H9 (cell line): ENCODE results near the gene SEC61B. TPM values are rescaled to one million over a fixed set of nuclear protein-coding genes. Genes with fewer than 3 reads are reported as not detected.

ENCODE experiments used
- DNase-seq: peaks from one replicate; pipeline ENCODE4 v3.0.0-alpha.2; 2017
- H2AFZ ChIP-seq: one replicate; pipeline ENCODE4 v1.6.1; 2013; ENCODE audit warnings: mild to moderate bottlenecking, low read length, control low read depth, moderate library complexity
- H2AK5ac ChIP-seq: 2 replicates; pipeline ENCODE4 v1.6.1; 2013; ENCODE audit warnings: low read length, control low read depth, mixed read lengths; ENCODE audit not compliant: insufficient read length
- H2BK120ac ChIP-seq: one replicate; pipeline ENCODE4 v1.6.1; 2013; ENCODE audit warnings: low read depth, mild to moderate bottlenecking, low read length, control low read depth, inconsistent platforms; ENCODE audit not compliant: poor library complexity, severe bottlenecking
- H2BK12ac ChIP-seq: 2 replicates; pipeline ENCODE4 v1.6.1; 2013; ENCODE audit warnings: low read length, control low read depth, mixed read lengths, low read depth; ENCODE audit not compliant: insufficient read length
- H2BK15ac ChIP-seq: 2 replicates; pipeline ENCODE4 v1.6.1; 2013; ENCODE audit warnings: low read depth, low read length, control low read depth
- H2BK20ac ChIP-seq: one replicate; pipeline ENCODE4 v1.6.1; 2013; ENCODE audit warnings: low read depth, mild to moderate bottlenecking, low read length, control low read depth, inconsistent platforms; ENCODE audit not compliant: poor library complexity, severe bottlenecking
- H2BK5ac ChIP-seq: 2 replicates; pipeline ENCODE4 v1.6.1; 2013; ENCODE audit warnings: low read length, control low read depth, mixed read lengths; ENCODE audit not compliant: insufficient read length
- H3K14ac ChIP-seq: 2 replicates; pipeline ENCODE4 v1.6.1; 2013; ENCODE audit warnings: low read length, control low read depth; ENCODE audit not compliant: insufficient read depth
- H3K18ac ChIP-seq: 2 replicates; pipeline ENCODE4 v1.6.1; 2013; ENCODE audit warnings: low read depth, mild to moderate bottlenecking, mixed read lengths, low read length, control low read depth; ENCODE audit not compliant: insufficient read length
- H3K23ac ChIP-seq: 2 replicates; pipeline ENCODE4 v1.6.1; 2013; ENCODE audit warnings: low read length, control low read depth, mixed read lengths, low read depth; ENCODE audit not compliant: insufficient read length
- H3K23me2 ChIP-seq: 2 replicates; pipeline ENCODE4 v1.6.1; 2013; ENCODE audit warnings: low read depth, mild to moderate bottlenecking, mixed read lengths, low read length, control low read depth; ENCODE audit not compliant: insufficient read length, poor library complexity, severe bottlenecking
- H3K27ac ChIP-seq: 2 replicates; pipeline ENCODE4 v1.5.1; 2013; ENCODE audit warnings: low read length, control low read depth, mixed read lengths, low read depth; ENCODE audit not compliant: insufficient read length
- H3K27me3 ChIP-seq: 2 replicates; pipeline ENCODE4 v1.6.1; 2013; ENCODE audit warnings: low read length, control low read depth, inconsistent platforms; ENCODE audit not compliant: insufficient read depth
- H3K4ac ChIP-seq: 2 replicates; pipeline ENCODE4 v1.6.1; 2013; ENCODE audit warnings: low read depth, mild to moderate bottlenecking, control low read depth, inconsistent platforms, low read length, moderate library complexity
- H3K4me1 ChIP-seq: 2 replicates; pipeline ENCODE4 v1.6.1; 2013; ENCODE audit warnings: low read length, control low read depth, inconsistent platforms; ENCODE audit not compliant: insufficient read depth
- H3K4me2 ChIP-seq: 2 replicates; pipeline ENCODE4 v1.6.1; 2013; ENCODE audit warnings: low read length, control low read depth, mixed read lengths; ENCODE audit not compliant: insufficient read length, insufficient read depth
- H3K56ac ChIP-seq: 2 replicates; pipeline ENCODE4 v1.6.1; 2013; ENCODE audit warnings: low read depth, mild to moderate bottlenecking, mixed read lengths, low read length, control low read depth; ENCODE audit not compliant: insufficient read length
- H3K79me1 ChIP-seq: 2 replicates; pipeline ENCODE4 v1.6.1; 2013; ENCODE audit warnings: low read depth, mild to moderate bottlenecking, moderate library complexity, low read length, control low read depth, inconsistent platforms; ENCODE audit not compliant: insufficient read depth, poor library complexity, severe bottlenecking
- H3K79me2 ChIP-seq: 2 replicates; pipeline ENCODE4 v1.6.1; 2013; ENCODE audit warnings: low read length, control low read depth, inconsistent platforms; ENCODE audit not compliant: insufficient read depth
- H3K9ac ChIP-seq: 2 replicates; pipeline ENCODE4 v1.6.1; 2013; ENCODE audit warnings: low read length, control low read depth, mixed read lengths; ENCODE audit not compliant: insufficient read length; ENCODE audit errors: extremely low read depth
- H3K9me3 ChIP-seq: one replicate; pipeline ENCODE4 v1.6.1; 2013; ENCODE audit warnings: low read depth, low read length, inconsistent platforms; ENCODE audit not compliant: control insufficient read depth
- H3T11ph ChIP-seq: one replicate; pipeline ENCODE4 v1.6.1; 2013; ENCODE audit warnings: mild to moderate bottlenecking, low read length, control low read depth, inconsistent platforms
- H4K20me1 ChIP-seq: one replicate; pipeline ENCODE4 v1.6.1; 2013; ENCODE audit not compliant: control insufficient read depth, insufficient read length, insufficient read depth
- H4K5ac ChIP-seq: 2 replicates; pipeline ENCODE4 v1.6.1; 2013; ENCODE audit warnings: low read depth, mild to moderate bottlenecking, mixed read lengths, low read length, control low read depth; ENCODE audit not compliant: insufficient read length
- H4K8ac ChIP-seq: replicated peaks from 2 replicates; pipeline ENCODE4 v1.6.1; 2013; ENCODE audit warnings: low read length, control low read depth, mixed read lengths, low read depth; ENCODE audit not compliant: insufficient read length
- H4K91ac ChIP-seq: 2 replicates; pipeline ENCODE4 v1.6.1; 2013; ENCODE audit warnings: low read depth, mild to moderate bottlenecking, moderate library complexity, mixed read lengths, low read length, control low read depth; ENCODE audit not compliant: insufficient read length
- H3K27ac Mint-ChIP-seq, 3 experiments: 2 replicates in 2 of 3; 3 replicates in 1 of 3; pipeline ENCODE4 v1.8.0; 2020 to 2021; ENCODE audit warnings: mixed read lengths in 3 of 3, mild to moderate bottlenecking in 1 of 3, moderate library complexity in 1 of 3
- H3K27me3 Mint-ChIP-seq: 2 replicates; pipeline ENCODE4 v1.8.0; 2021; ENCODE audit warnings: low read depth, mild to moderate bottlenecking, moderate library complexity, mixed read lengths
- H3K36me3 Mint-ChIP-seq, 3 experiments: 2 replicates in 2 of 3; 3 replicates in 1 of 3; pipeline ENCODE4 v1.8.0; 2020 to 2021; ENCODE audit warnings: low read depth in 3 of 3, mixed read lengths in 3 of 3; ENCODE audit not compliant: insufficient read depth in 1 of 3
- H3K4me1 Mint-ChIP-seq, 2 experiments: 2 replicates each; pipeline ENCODE4 v1.8.0; 2020; ENCODE audit warnings: mixed read lengths in 2 of 2
- H3K4me3 Mint-ChIP-seq, 2 experiments: 2 replicates in 1 of 2; 3 replicates in 1 of 2; pipeline ENCODE4 v1.8.0; 2020 to 2021; ENCODE audit warnings: mild to moderate bottlenecking in 2 of 2, mixed read lengths in 2 of 2, moderate library complexity in 1 of 2
- H3K9me3 Mint-ChIP-seq, 2 experiments: 2 replicates in 1 of 2; 3 replicates in 1 of 2; pipeline ENCODE4 v1.8.0; 2020; ENCODE audit warnings: mild to moderate bottlenecking in 2 of 2, mixed read lengths in 2 of 2, moderate library complexity in 1 of 2
- WGBS: extraction: QIAGEN DNeasy Blood & Tissue Kit; methylation state at CpG from one replicate; pipeline ENCODE4 v1.1.7; 2013; ENCODE audit warnings: missing lambda C conversion rate, low lambda C conversion rate, mixed read lengths; ENCODE audit not compliant: insufficient read length; ENCODE audit errors: extremely low coverage; 5-methylcytosine and 5-hydroxymethylcytosine counted together
- total RNA-seq: library from RNA; stranded (reverse); gene quantifications from 2 replicates; pipeline ENCODE4 v1.2.1, GENCODE V29; 2021
- TF ChIP-seq, protein P1 (sequence below): fragments of 200-600 bp; sonication (generic); conservative IDR thresholded peaks from 3 replicates; pipeline ENCODE4 v1.8.0; 2021; ENCODE audit warnings: antibody characterized with exemption, mild to moderate bottlenecking

Gene SEC61B
- total RNA-seq, 1 experiment from 2014 or later: 142 TPM

- Histone ChIP-seq H3K23ac (no peak overlapping the region), H3K79me2 (no peaks in the 10 kb centered on the region), H3K56ac (no peak overlapping the region), H3K4ac (no peak overlapping the region), H3T11ph (no peak overlapping the region), H3K27ac (no peak overlapping the region), H4K91ac (no peak overlapping the region), H3K14ac (no peak overlapping the region), H3K27me3 (no peaks in the 10 kb centered on the region), H3K18ac (no peak overlapping the region), H4K8ac (no peak overlapping the region), H2AK5ac (no peak overlapping the region), H3K23me2 (no peaks in the 10 kb centered on the region), H3K4me2 (no peak overlapping the region), H3K79me1 (no peaks in the 10 kb centered on the region), H2BK120ac (no peak overlapping the region), H2BK20ac (no peak overlapping the region), H3K4me1 (no peaks in the 10 kb centered on the region), H2BK15ac (no peak overlapping the region), H2BK12ac (no peak overlapping the region), H3K9ac (no peak overlapping the region), H4K5ac (no peak overlapping the region), H2AFZ (no peak overlapping the region), H2BK5ac (no peak overlapping the region), H3K9me3 (no peaks in the 10 kb centered on the region), H4K20me1 (no peaks in the 10 kb centered on the region)
- no peaks in the 10 kb centered on the region; a peak in 1 of 5 replicates for H3K9me3 Mint-ChIP-seq
- TF ChIP-seq, protein P1, sequence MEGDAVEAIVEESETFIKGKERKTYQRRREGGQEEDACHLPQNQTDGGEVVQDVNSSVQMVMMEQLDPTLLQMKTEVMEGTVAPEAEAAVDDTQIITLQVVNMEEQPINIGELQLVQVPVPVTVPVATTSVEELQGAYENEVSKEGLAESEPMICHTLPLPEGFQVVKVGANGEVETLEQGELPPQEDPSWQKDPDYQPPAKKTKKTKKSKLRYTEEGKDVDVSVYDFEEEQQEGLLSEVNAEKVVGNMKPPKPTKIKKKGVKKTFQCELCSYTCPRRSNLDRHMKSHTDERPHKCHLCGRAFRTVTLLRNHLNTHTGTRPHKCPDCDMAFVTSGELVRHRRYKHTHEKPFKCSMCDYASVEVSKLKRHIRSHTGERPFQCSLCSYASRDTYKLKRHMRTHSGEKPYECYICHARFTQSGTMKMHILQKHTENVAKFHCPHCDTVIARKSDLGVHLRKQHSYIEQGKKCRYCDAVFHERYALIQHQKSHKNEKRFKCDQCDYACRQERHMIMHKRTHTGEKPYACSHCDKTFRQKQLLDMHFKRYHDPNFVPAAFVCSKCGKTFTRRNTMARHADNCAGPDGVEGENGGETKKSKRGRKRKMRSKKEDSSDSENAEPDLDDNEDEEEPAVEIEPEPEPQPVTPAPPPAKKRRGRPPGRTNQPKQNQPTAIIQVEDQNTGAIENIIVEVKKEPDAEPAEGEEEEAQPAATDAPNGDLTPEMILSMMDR: no peak
- DNase-seq: peak; percentile 61
- H3K27me3 Mint-ChIP-seq: peaks cover 1% of the 10 kb centered on the region; the same call in 1 of the 2 replicates
- H3K4me3 Mint-ChIP-seq: no peak overlapping the region
- no peak overlapping the region for H3K27ac Mint-ChIP-seq
- H3K4me1 Mint-ChIP-seq: peaks cover 3 to 16% of the 10 kb centered on the region in 2 experiments; a peak in 3 of 4 replicates
- no peaks in the 10 kb centered on the region for H3K36me3 Mint-ChIP-seq
- no CpG with 5 or more reads among the region's 27 CpGs for WGBS
Observed at GRCh38 chr9:99259231-99259918, 37.3 kb downstream of the SEC61B start.
